Tibial artery (tissue), 4 donors: ENCODE data around the gene ATP6AP2.
A peak's percentile ranks its signal among the peaks of the same experiment; 100 is the strongest.

Experiments used
- DNase-seq, 2 donors: peaks; one replicate each; pipeline ENCODE4 v3.0.0-alpha.2; 2019
- H3K27ac ChIP-seq, 2 donors: fragments of 200-600 bp; sonication (generic) in 1 of 2; 1 replicate in 1 of 2; 2 replicates in 1 of 2; pipeline ENCODE4 v1.5.1; 2018 to 2019; ENCODE audit warnings: mild to moderate bottlenecking in 1 of 2
- H3K27me3 ChIP-seq, 2 donors: fragments of 200-600 bp; sonication (generic) in 1 of 2; one replicate each; pipeline versions ENCODE4 v1.5.1 to v1.6.0; 2016 to 2019
- H3K36me3 ChIP-seq, 3 donors: fragments of 200-600 bp; sonication (generic) in 2 of 3; one replicate each; pipeline ENCODE4 v1.5.1; 2016 to 2019; ENCODE audit warnings: mild to moderate bottlenecking in 2 of 3
- H3K4me1 ChIP-seq, 4 donors: fragments of 200-600 bp; sonication (generic) in 2 of 4; 1 replicate in 3 of 4; 2 replicates in 1 of 4; pipeline ENCODE4 v1.5.1; 2016 to 2019
- H3K4me3 ChIP-seq, 2 donors: fragments of 200-600 bp; sonication (generic) in 1 of 2; 1 replicate in 1 of 2; 2 replicates in 1 of 2; pipeline ENCODE4 v1.5.1; 2018 to 2019; ENCODE audit warnings: mild to moderate bottlenecking in 2 of 2
- H3K9me3 ChIP-seq, 3 donors: fragments of 200-600 bp; sonication (generic) in 1 of 3; one replicate each; pipeline ENCODE4 v1.5.1; 2016 to 2019
- CTCF ChIP-seq, 2 experiments: fragments of 200-600 bp in 1 of 2; fragments of 450-650 bp in 1 of 2; IDR thresholded peaks; one replicate each; pipeline ENCODE4 v1.5.1; 2017 to 2019; ENCODE audit warnings: antibody characterized with exemption in 2 of 2, mild to moderate bottlenecking in 1 of 2, moderate library complexity in 1 of 2
- intact Hi-C: fragments of 100-400 bp; cut with DNase I; formaldehyde crosslinking; loops from one replicate; pipeline ENCODE4 v1.15.0; 2023; ENCODE audit warnings: low total_unique reads

The ATP6AP2 gene

GRCh38 chrX:40652664-40653063 is 71.9 kb downstream of the ATP6AP2 start:
- intact Hi-C loops: loop anchor here (2.0 kb wide), 1 partner anchor 140 kb away; no protein-coding TSS in a partner anchor
- peak overlapping the region in 1 of 2 donors; percentile 43 for H3K27ac ChIP-seq
- DNase-seq: no peak

GRCh38 chrX:40653535-40653934 is 72.8 kb downstream of the ATP6AP2 start:
- H3K4me1 ChIP-seq: peaks cover 0 to 7% (median 0%) of the 10 kb centered on the region in 4 donors
- H3K27ac ChIP-seq: peak overlapping the region; percentile 6 to 43
- no peak for TF ChIP-seq CTCF (IDR thresholded peaks at IDR 0.05)
- no peak overlapping the region for H3K4me3 ChIP-seq
- DNase-seq: no peak
- intact Hi-C loops: loop anchor here (2.0 kb wide), 1 partner anchor 139 kb away; no protein-coding TSS in a partner anchor
- no peaks in the 10 kb centered on the region for H3K27me3 ChIP-seq
- H3K9me3 ChIP-seq: no peaks in the 10 kb centered on the region
- H3K36me3 ChIP-seq: peaks cover 0 to 19% (median 13%) of the 10 kb centered on the region in 3 donors

More at GRCh38 chrX:40652664-40653063, 71.9 kb downstream of the ATP6AP2 start:
- H3K4me1 ChIP-seq: peaks cover 0 to 12% (median 3%) of the 10 kb centered on the region in 4 donors
- no peak for TF ChIP-seq CTCF (IDR thresholded peaks at IDR 0.05)
- H3K4me3 ChIP-seq: no peak overlapping the region
- peaks cover 0 to 10% (median 6%) of the 10 kb centered on the region in 3 donors for H3K36me3 ChIP-seq
- no peaks in the 10 kb centered on the region for H3K27me3 ChIP-seq
- H3K9me3 ChIP-seq: no peaks in the 10 kb centered on the region
